GM12873 (cell line): ENCODE results near the gene SAFB2.
A peak's percentile ranks its signal among the peaks of the same experiment; 100 is the strongest.

Experiments
- TF ChIP-seq, protein P1 (sequence below): IDR thresholded peaks from 2 replicates; pipeline ENCODE4 v1.5.1; 2012; ENCODE audit warnings: low read depth, mild to moderate bottlenecking, moderate library complexity, low read length, control low read depth; ENCODE audit not compliant: insufficient read depth; ENCODE audit errors: missing control alignments

SAFB2 gene

DNA sequence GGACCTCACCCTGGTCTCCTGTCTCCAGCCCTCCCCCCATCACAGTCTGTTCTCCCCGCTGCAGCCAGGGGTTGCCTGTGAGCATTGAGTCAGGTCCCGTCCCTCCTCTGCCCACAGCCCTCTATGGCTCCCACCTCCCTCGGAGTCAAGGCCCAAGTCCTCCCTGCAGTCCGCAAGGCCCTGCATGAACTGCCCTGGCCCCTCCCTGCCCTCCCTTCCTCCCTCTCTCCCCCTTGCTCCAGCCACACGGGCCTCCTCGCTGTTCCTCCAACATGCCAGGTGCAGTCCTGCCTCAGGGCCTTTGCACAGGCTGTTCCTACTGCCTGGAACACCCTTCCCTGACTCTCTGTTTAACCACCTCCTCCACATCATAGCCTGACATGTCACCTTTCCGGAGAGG lies 57.6 kb downstream of the SAFB2 start:
- TF ChIP-seq, protein P1, sequence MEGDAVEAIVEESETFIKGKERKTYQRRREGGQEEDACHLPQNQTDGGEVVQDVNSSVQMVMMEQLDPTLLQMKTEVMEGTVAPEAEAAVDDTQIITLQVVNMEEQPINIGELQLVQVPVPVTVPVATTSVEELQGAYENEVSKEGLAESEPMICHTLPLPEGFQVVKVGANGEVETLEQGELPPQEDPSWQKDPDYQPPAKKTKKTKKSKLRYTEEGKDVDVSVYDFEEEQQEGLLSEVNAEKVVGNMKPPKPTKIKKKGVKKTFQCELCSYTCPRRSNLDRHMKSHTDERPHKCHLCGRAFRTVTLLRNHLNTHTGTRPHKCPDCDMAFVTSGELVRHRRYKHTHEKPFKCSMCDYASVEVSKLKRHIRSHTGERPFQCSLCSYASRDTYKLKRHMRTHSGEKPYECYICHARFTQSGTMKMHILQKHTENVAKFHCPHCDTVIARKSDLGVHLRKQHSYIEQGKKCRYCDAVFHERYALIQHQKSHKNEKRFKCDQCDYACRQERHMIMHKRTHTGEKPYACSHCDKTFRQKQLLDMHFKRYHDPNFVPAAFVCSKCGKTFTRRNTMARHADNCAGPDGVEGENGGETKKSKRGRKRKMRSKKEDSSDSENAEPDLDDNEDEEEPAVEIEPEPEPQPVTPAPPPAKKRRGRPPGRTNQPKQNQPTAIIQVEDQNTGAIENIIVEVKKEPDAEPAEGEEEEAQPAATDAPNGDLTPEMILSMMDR, result no peak

DNA sequence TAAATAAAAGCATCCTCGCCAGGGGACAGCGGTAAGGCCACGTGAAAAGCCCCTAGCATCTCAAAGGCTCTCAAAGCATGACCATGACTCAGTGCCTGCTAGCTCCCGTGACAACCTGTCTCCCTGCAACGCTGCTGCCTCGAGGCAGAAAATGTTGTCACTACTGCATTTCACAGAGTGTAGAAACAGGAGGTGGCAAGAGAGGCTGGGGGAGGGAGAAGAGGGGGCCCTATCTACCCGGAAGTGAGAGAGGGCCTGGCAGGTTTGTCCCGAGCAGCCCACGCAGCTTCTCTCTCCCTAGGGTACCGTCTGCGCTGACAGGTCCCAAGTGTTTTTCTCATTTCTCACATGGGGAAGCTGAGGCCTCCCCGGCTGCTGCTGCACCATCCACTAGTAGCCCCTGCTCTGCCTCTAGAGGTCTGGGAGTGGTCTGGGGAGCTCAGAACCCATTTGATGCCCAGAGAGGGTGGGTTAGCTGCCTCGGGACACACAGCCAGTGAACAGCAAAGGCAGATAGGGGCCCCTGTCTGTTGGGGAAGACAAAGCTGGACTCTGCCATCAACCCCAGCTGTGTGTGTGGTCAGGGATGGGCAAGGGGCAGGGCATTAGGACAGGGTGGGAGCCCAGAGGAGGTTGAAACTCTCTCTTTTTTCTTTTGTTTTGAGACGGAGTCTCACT lies 58.5 kb downstream of the SAFB2 start:
- TF ChIP-seq, protein P1, result no peak

DNA sequence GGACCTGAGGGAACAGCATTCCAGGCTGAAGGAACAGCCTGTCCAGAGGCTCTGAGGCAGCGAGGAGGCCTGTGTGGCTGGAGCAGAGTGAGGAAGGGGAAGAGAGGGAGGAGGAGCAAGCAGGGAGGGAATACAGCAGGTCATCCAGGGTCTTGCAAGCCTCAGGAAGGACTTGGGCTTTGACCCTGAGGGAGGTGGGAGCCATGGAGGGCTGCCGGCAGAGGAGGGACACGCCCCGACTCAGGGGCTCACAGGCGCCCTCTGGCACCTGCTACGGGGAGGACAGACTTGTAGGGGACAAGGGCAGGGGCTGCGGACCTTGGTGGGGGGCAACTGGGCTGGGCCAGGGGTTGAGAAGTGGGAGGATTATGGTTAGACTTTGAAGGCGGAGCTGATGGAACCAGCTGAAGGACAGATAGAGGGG lies 59.6 kb downstream of the SAFB2 start:
- TF ChIP-seq, protein P1, result peak; percentile 7

DNA sequence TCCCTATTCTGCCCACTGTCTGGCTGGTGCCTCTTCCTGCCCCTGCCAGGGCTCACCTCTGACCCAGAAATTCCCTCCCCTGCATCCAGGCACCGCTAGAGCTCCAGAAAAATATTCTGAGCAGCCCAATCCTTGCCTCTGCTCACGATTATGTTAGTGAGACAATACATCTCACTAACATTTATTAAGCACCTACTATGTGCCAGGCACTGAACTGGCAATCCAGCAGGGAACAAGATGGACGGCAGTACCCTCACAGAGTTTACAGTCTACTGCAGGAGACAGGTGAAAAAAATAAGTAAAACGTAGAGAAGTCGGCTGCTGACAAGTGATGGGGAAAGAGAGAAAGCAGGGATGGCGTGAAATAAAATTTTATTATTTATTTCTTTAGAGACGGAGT lies 60.3 kb downstream of the SAFB2 start:
- TF ChIP-seq, protein P1, result no peak

DNA sequence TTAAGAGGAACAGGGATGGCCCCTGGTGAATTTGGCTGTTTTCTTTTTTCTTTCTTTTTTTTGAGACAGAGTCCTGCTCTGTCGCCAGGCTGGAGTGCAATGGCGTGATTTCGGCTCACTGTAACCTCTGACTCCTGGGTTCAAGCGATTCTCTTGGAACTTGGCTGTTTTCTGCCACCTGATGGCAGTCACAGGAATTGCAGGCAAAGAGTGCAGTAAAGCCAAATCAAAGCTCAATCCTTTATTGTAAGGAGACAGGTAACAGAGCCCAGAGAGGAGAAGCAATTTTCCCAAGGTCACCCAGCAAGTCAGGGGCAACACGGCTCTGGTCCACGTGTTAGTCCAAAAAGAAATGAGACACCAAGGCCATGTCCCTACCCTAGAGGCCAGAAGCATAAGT lies 61.0 kb downstream of the SAFB2 start:
- TF ChIP-seq, protein P1, result peak; percentile 52

DNA sequence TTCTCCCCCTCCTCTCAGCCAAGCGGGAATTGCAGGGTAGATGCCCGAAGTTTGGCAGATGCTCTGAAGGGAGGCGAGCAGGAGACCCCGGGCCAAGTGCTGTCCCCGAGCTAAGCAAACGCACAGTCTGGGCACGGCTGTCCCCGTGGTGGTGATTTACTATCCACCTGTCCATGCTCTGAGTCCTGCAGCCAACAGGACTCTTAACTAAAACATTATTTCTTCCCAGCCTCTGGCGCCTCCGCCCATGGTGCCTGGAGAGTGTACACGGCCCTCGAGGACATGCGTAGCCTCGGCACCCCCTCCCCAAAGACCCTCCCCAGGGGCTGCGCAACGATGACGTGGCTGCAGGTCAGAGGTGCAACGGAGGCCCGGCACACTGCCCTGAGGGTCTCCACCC lies 62.4 kb downstream of the SAFB2 start:
- TF ChIP-seq, protein P1, result no peak

DNA sequence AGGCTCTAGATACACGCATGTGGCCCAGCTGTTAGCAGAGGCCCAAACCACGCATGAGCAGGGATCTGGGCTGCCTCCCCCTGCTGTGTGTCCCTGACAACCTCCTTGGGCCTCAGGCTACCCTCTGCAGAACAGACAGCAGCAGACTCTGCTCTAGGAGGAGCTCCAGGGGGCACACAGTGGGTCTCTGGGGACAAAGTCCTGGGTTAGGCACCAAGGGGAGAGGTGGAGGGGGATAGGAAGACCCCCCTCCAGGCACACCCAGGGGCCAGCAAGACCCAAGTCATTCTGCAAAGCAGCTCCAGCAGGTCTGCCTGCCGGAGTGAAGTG lies 62.8 kb downstream of the SAFB2 start:
- TF ChIP-seq, protein P1, result no peak

DNA sequence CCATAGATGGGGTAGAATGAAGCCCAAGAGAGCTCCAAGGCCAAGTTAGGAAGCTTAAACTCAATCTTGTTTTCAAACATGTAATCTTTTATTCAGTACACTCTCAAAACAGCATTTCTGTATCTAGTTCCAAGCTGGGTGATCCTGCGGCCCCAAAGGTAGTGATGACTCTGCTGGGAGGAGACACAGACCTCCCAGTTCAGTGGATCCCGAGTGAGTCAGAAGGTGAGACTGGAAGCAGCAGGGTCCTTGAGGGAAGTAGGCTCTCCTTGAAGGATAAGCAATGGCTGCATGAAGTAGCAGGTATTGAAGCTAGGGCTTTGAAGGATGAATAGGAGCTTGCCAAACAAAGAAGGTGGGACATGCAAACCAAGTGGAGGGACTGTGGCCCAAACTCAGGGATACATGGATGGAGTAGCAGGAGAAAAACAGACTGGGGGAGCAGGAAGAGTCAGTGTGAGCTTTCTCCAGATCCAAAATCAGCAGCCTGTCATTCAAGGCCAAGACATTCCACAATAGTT lies 64.4 kb downstream of the SAFB2 start:
- TF ChIP-seq, protein P1, result no peak
